Stimulated activated CD8-positive, alpha-beta memory T cell treated with anti-CD3 and anti-CD28 coated beads, Interleukin-4, amount 100 ng/mL, for 48 hours (primary cell): Measurements from ENCODE around the gene ABAT.
"Not testable (repeated sequence)": the region's sequence is repeated elsewhere in the genome, so short reads cannot be mapped to it uniquely, and the experiment has no call there.

Experiments used
- DNase-seq: peaks from one replicate; pipeline ENCODE4 v3.0.0-alpha.2; 2020

Gene ABAT

GRCh38 chr16:8751481-8752311 is 77.3 kb downstream of the ABAT start:
- no peak for DNase-seq

- DNase-seq = no peak
Observed at GRCh38 chr16:8752706-8753105, 78.3 kb downstream of the ABAT start.

GRCh38 chr16:8753416-8754054 is 79.1 kb downstream of the ABAT start:
- no peak for DNase-seq

- no peak for DNase-seq
Observed at GRCh38 chr16:8756755-8757154, 82.3 kb downstream of the ABAT start.

GRCh38 chr16:8758022-8758421 is 83.6 kb downstream of the ABAT start:
- no peak for DNase-seq

- no peak for DNase-seq
Observed at GRCh38 chr16:8760021-8760420, 85.6 kb downstream of the ABAT start.

GRCh38 chr16:8761078-8761477 is 86.7 kb downstream of the ABAT start:
- no peak for DNase-seq

GRCh38 chr16:8762254-8762653 is 87.8 kb downstream of the ABAT start:
- DNase-seq = no peak

- DNase-seq = no peak
Observed at GRCh38 chr16:8763083-8763482, 88.7 kb downstream of the ABAT start.

- DNase-seq = no peak
Observed at GRCh38 chr16:8763899-8764298, 89.5 kb downstream of the ABAT start.

GRCh38 chr16:8764525-8765250 is 90.3 kb downstream of the ABAT start:
- no peak for DNase-seq

GRCh38 chr16:8767176-8767575 is 92.8 kb downstream of the ABAT start:
- no peak for DNase-seq

GRCh38 chr16:8768283-8768682 is 93.9 kb downstream of the ABAT start:
- no peak for DNase-seq

GRCh38 chr16:8768692-8769091 is 94.3 kb downstream of the ABAT start:
- no peak for DNase-seq

- DNase-seq = no peak
Observed at GRCh38 chr16:8773537-8773936, 99.1 kb downstream of the ABAT start.

- DNase-seq = no peak
Observed at GRCh38 chr16:8774208-8774607, 99.8 kb downstream of the ABAT start.

- no peak for DNase-seq
Observed at GRCh38 chr16:8775359-8775758, 100.9 kb downstream of the ABAT start.

GRCh38 chr16:8776129-8776584 is 101.7 kb downstream of the ABAT start:
- no peak for DNase-seq

GRCh38 chr16:8777217-8777616 is 102.8 kb downstream of the ABAT start:
- DNase-seq = no peak

GRCh38 chr16:8781797-8782196 is 107.4 kb downstream of the ABAT start:
- no peak for DNase-seq

- no peak for DNase-seq
Observed at GRCh38 chr16:8782673-8783072, 108.3 kb downstream of the ABAT start.

- no peak for DNase-seq
Observed at GRCh38 chr16:8785408-8785807, 111.0 kb downstream of the ABAT start.

- DNase-seq = not testable (repeated sequence)
Observed at GRCh38 chr16:8786316-8786715, 111.9 kb downstream of the ABAT start.
